HepG2 (cell line): ENCODE measurements around the gene CLIC5. TPM values are rescaled to one million over a fixed set of nuclear protein-coding genes. Genes with fewer than 3 reads are reported as not detected.

Experiments
- ATAC-seq: fragments of 200-7000 bp; cut with Tn5 transposase; 3 replicates; pipeline ENCODE4 v1.9.1; 2020; ENCODE audit warnings: mild to moderate bottlenecking, moderate library complexity
- BruUV-seq: library from RNA; stranded (reverse); fragments of 400-500 nt; replicated peaks from 2 replicates; lab custom pipeline; 2021; lab: Mats Ljungman, UMichigan
- CTCF ChIA-PET: fragments of 300-600 bp; formaldehyde crosslinking; extraction: SDS; loops from one replicate; lab custom pipeline; 2021; ENCODE audit warnings: low total read pairs, inconsistent platforms, low intra/inter-chr PET ratio; lab: Yijun Ruan, JAX
- POLR2A ChIA-PET: fragments of 350-600 bp; sonication (Branson Sonifier 250); formaldehyde crosslinking; loops from one replicate; lab custom pipeline; 2020; ENCODE audit warnings: antibody characterized with exemption, inconsistent platforms; lab: Yijun Ruan, JAX
- DNase-seq: peaks from one replicate; pipeline ENCODE4 v3.0.0-alpha.2; 2015; ENCODE audit warnings: low spot score
- FAIRE-seq: peaks from 3 replicates; lab custom pipeline; 2011; peaks lifted over from hg19 to GRCh38; lab: Jason Lieb, UNC
- H2AFZ ChIP-seq: one replicate; pipeline ENCODE4 v1.6.1; 2011; ENCODE audit warnings: low read length, inconsistent platforms
- H3K27ac ChIP-seq: fragments of 300-600 bp; 3 replicates; pipeline ENCODE4 v1.8.0; 2011; ENCODE audit warnings: mixed run types, mild to moderate bottlenecking, mixed read lengths, low read length, inconsistent platforms; ENCODE audit not compliant: insufficient read depth; ENCODE audit errors: extremely low read length
- H3K27me3 ChIP-seq, 2 experiments: fragments of 200-600 bp in 1 of 2; 2 replicates in 1 of 2; 3 replicates in 1 of 2; pipeline versions ENCODE4 v1.6.0 to v1.8.0; 2011; ENCODE audit warnings: low read length in 2 of 2, mild to moderate bottlenecking in 2 of 2, moderate library complexity in 2 of 2, inconsistent platforms in 1 of 2; ENCODE audit not compliant: insufficient read depth in 2 of 2, control insufficient read depth in 1 of 2
- H3K36me3 ChIP-seq, 2 experiments: fragments of 200-600 bp in 1 of 2; replicated peaks in 1 of 2; 2 replicates in 1 of 2; 3 replicates in 1 of 2; pipeline versions ENCODE4 v1.5.1 to v1.8.0; 2011; ENCODE audit warnings: low read length in 2 of 2, inconsistent platforms in 1 of 2; ENCODE audit not compliant: insufficient read depth in 2 of 2, control insufficient read depth in 1 of 2
- H3K4me1 ChIP-seq: 2 replicates; pipeline ENCODE4 v1.5.1; 2012; ENCODE audit warnings: low read length, inconsistent platforms; ENCODE audit not compliant: insufficient read depth
- H3K4me2 ChIP-seq: 2 replicates; pipeline ENCODE4 v1.6.0; 2011; ENCODE audit warnings: low read depth, low read length, inconsistent platforms
- H3K4me3 ChIP-seq, 3 experiments: fragments of 200-600 bp in 1 of 3; sonication (generic), shearing (Covaris generic) in 1 of 3; replicated peaks in 1 of 3; 2 replicates each; pipeline ENCODE4 v1.5.1; 2011 to 2016; ENCODE audit warnings: low read length in 3 of 3, inconsistent platforms in 2 of 3, low read depth in 2 of 3, mild to moderate bottlenecking in 2 of 3, control low read depth in 1 of 3, mixed read lengths in 1 of 3; ENCODE audit not compliant: insufficient read depth in 1 of 3
- H3K79me2 ChIP-seq: one replicate; pipeline ENCODE4 v1.6.1; 2011; ENCODE audit warnings: low read length, inconsistent platforms; ENCODE audit not compliant: insufficient read depth
- H3K9ac ChIP-seq: 2 replicates; pipeline ENCODE4 v1.6.0; 2011; ENCODE audit warnings: mild to moderate bottlenecking, low read depth, low read length, inconsistent platforms; ENCODE audit not compliant: insufficient read depth
- H3K9me3 ChIP-seq: 2 replicates; pipeline ENCODE4 v1.5.1; 2012; ENCODE audit warnings: mild to moderate bottlenecking, low read length
- H4K20me1 ChIP-seq: 2 replicates; pipeline ENCODE4 v1.6.0; 2011; ENCODE audit warnings: inconsistent platforms, mild to moderate bottlenecking, low read length, moderate library complexity; ENCODE audit not compliant: insufficient read depth
- BRD4 ChIP-seq: sonication (generic); formaldehyde crosslinking; IDR thresholded peaks from 2 replicates; pipeline ENCODE4 v1.4.0; 2020; ENCODE audit warnings: missing genetic modification reagents
- ELF1 ChIP-seq: sonication (generic); formaldehyde crosslinking; IDR thresholded peaks from 2 replicates; pipeline ENCODE4 v1.4.0; 2020; ENCODE audit warnings: missing genetic modification reagents
- HCFC1 ChIP-seq: fragments of 150-350 bp; IDR thresholded peaks from 2 replicates; pipeline ENCODE4 v1.6.1; 2014; ENCODE audit warnings: low read depth, low read length
- KAT7 ChIP-seq: IDR thresholded peaks from 2 replicates; pipeline ENCODE4 v1.6.1; 2018; ENCODE audit warnings: borderline replicate concordance, missing compliant biosample characterization
- MAFF ChIP-seq: IDR thresholded peaks from 2 replicates; pipeline ENCODE4 v1.6.1; 2011; ENCODE audit warnings: low read depth, low read length, improper control_type of control experiment
- MEIS1 ChIP-seq: sonication (generic); formaldehyde crosslinking; IDR thresholded peaks from 2 replicates; pipeline ENCODE4 v1.9.0; 2021; ENCODE audit warnings: mild to moderate bottlenecking, missing genetic modification reagents, moderate library complexity, borderline replicate concordance
- NFE2L1 ChIP-seq: sonication (generic); formaldehyde crosslinking; IDR thresholded peaks from 2 replicates; pipeline ENCODE4 v1.4.0; 2020; ENCODE audit warnings: missing genetic modification reagents, mild to moderate bottlenecking, borderline replicate concordance
- RBM22 ChIP-seq: fragments of 200-400 bp; formaldehyde crosslinking; optimal IDR thresholded peaks from 2 replicates; pipeline ENCODE3; 2017; ENCODE audit warnings: mild to moderate bottlenecking, low read length, moderate library complexity
- SRY ChIP-seq: sonication (generic); formaldehyde crosslinking; IDR thresholded peaks from 2 replicates; pipeline ENCODE4 v1.8.0; 2022; ENCODE audit warnings: mild to moderate bottlenecking, missing genetic modification reagents
- ZHX1 ChIP-seq: sonication (generic); formaldehyde crosslinking; IDR thresholded peaks from 2 replicates; pipeline ENCODE4 v1.8.1; 2022; ENCODE audit warnings: low read depth, mild to moderate bottlenecking, missing genetic modification reagents
- ZNF577 ChIP-seq: sonication (generic); formaldehyde crosslinking; IDR thresholded peaks from 2 replicates; pipeline ENCODE4 v1.4.0; 2020; ENCODE audit warnings: mild to moderate bottlenecking, low read depth, missing genetic modification reagents, borderline replicate concordance
- ZNF792 ChIP-seq: IDR thresholded peaks from 2 replicates; pipeline ENCODE4 v1.6.1; 2016
- WGBS: methylation state at CpG from one replicate; pipeline ENCODE4 v1.1.6; 2017; ENCODE audit warnings: low lambda C conversion rate; 5-methylcytosine and 5-hydroxymethylcytosine counted together
- in situ Hi-C: cut with HindIII; loops from 2 replicates; pipeline ENCODE4 v1.10.0; 2017; ENCODE audit warnings: low pct_unique_long_range_greater_than_20kb; ENCODE audit not compliant: extremely low pct_ligation_motif_present
- intact Hi-C: fragments of 100-400 bp; cut with micrococcal nuclease; formaldehyde crosslinking; loops from one replicate; pipeline ENCODE4 v1.10.0; 2022; ENCODE audit not compliant: unreplicated experiment
- polyA plus RNA-seq, 8 experiments: library from polyadenylated mRNA; depleted of rRNA in 3 of 8; stranded (reverse) in 7 of 8; unstranded in 1 of 8; fragments of >200 nt; fragmentation: Illumina TruSeq in 4 of 8; extraction: Trizol in 4 of 8; gene quantifications; 2 replicates each; pipeline versions ENCODE4 v1.2.1 to v1.2.3, GENCODE V29; 2011 to 2016; ENCODE audit warnings: low read depth in 4 of 8, missing spikeins in 1 of 8, mixed read lengths in 1 of 8; ENCODE audit not compliant: insufficient read depth in 1 of 8
- total RNA-seq, 5 experiments: library from RNA; depleted of rRNA; stranded (reverse); fragments of >200 nt; fragmentation: Illumina TruSeq; extraction: Trizol; gene quantifications; 2 replicates each; pipeline ENCODE4 v1.2.3, GENCODE V29; 2016; ENCODE audit warnings: low read depth in 1 of 5

CLIC5 gene
- total and polyA plus RNA-seq, 2 of the 13 experiments (the other 11 are each of a cell fraction or from before 2014, with no cell fraction given), result not detected

DNA sequence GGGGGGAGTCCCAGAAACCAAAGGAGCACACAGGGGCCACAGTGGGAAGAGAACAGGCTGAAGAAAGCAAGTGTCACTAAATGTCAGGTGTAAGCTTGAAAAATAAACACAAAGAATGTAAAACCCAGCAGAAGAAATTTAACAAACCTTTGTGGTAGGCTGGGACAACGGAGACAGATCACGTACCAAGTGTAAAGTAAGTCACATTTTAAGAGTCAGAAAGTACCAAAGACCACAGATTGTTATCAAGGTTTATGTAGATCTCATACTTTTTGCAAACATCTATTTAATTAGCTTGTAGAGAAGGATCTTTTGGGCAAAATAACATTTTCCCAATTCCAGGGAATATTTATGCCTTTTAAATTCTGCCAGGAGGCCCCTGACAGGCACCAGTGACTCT, 1.6 kb downstream of the CLIC5 start:
- no peaks in the 10 kb centered on the region for H3K36me3 ChIP-seq
- no peak overlapping the region for H2AFZ ChIP-seq
- no peak overlapping the region for H3K4me2 ChIP-seq
- H3K9me3 ChIP-seq, result 0 out of 2 replicates have a peak, but pooled peaks cover 4% of the 10 kb centered on the region
- TF ChIP-seq ZHX1 (no peak), HCFC1 (no peak), ELF1 (CRISPR knock-in tag) (no peak), BRD4 (no peak), ZNF792 (no peak), RBM22 (no peak), ZNF577 (CRISPR knock-in tag) (no peak), MEIS1 (CRISPR knock-in tag) (no peak), SRY (no peak), MAFF (no peak), NFE2L1 (no peak), KAT7 (CRISPR knock-in tag) (no peak)
- no peak overlapping the region for H3K27ac ChIP-seq
- CTCF ChIA-PET, result no interaction called here
- BruUV-seq, result no TSS peak
- intact Hi-C loops (no loop called here), in situ Hi-C loops (no loop called here)
- no peak overlapping the region for H3K9ac ChIP-seq
- H3K4me1 ChIP-seq, result peaks cover 18% of the 10 kb centered on the region
- no peak for ATAC-seq
- H4K20me1 ChIP-seq, result no peaks in the 10 kb centered on the region
- no peak for FAIRE-seq
- 49% methylated on average over 2 of the region's 2 CpGs for WGBS
- no peaks in the 10 kb centered on the region for H3K79me2 ChIP-seq
- POLR2A ChIA-PET, result no interaction called here
- H3K27me3 ChIP-seq, result peaks cover 0 to 48% of the 10 kb centered on the region in 2 experiments; a peak in 4 of 5 replicates
- no peak overlapping the region for H3K4me3 ChIP-seq
- no peak for DNase-seq
